Peyer's patch (tissue), 4 donors: Measurements from ENCODE around the gene GAS1.

Source experiments
- CTCF ChIP-seq, 6 experiments: fragments of 450-650 bp in 4 of 6; fragments of 200-600 bp in 2 of 6; sonication (generic) in 1 of 6; IDR thresholded peaks; one replicate each; pipeline ENCODE4 v1.5.1; 2017 to 2019; ENCODE audit warnings: antibody characterized with exemption in 6 of 6, mild to moderate bottlenecking in 3 of 6, moderate library complexity in 1 of 6
- POLR2A ChIP-seq, 2 donors: fragments of 450-650 bp; IDR thresholded peaks; one replicate each; pipeline ENCODE4 v1.5.1; 2017; ENCODE audit warnings: antibody characterized with exemption in 2 of 2, mild to moderate bottlenecking in 2 of 2, moderate library complexity in 2 of 2

GRCh38 chr9:86941197-86941596, 6.1 kb downstream of the GAS1 start:
- no peak for TF ChIP-seq CTCF (IDR thresholded peaks at IDR 0.05)
- no peak for TF ChIP-seq POLR2A (IDR thresholded peaks at IDR 0.05)
